AG04449 (cell line): ENCODE results near the gene CILP2.

ENCODE experiments used
- CTCF ChIA-PET: fragments of 350-600 bp; formaldehyde crosslinking; extraction: SDS; loops from one replicate; lab custom pipeline; 2021; ENCODE audit warnings: antibody characterized with exemption; lab: Yijun Ruan, JAX
- POLR2A ChIA-PET: fragments of 400-600, 350-600 bp; formaldehyde crosslinking; extraction: SDS; loops from one replicate; lab custom pipeline; 2020; ENCODE audit warnings: antibody characterized with exemption, inconsistent platforms; lab: Yijun Ruan, JAX
- DNase-seq: peaks from one replicate; pipeline ENCODE4 v3.0.0-alpha.2; 2010; ENCODE audit warnings: low read depth, low spot score
- H3K4me3 ChIP-seq: 2 replicates; pipeline ENCODE4 v1.5.1; 2011; ENCODE audit warnings: low read depth, mild to moderate bottlenecking, control low read depth, low read length
- CTCF ChIP-seq: IDR thresholded peaks from one replicate; pipeline ENCODE4 v1.5.1; 2011; ENCODE audit warnings: mild to moderate bottlenecking, moderate library complexity, low read length, control low read depth, inconsistent platforms; ENCODE audit not compliant: insufficient read depth; ENCODE audit errors: missing control alignments

CILP2 gene

GRCh38 chr19:19547674-19548336 is 9.7 kb downstream of the CILP2 start:
- no peak for DNase-seq
- no peak for TF ChIP-seq CTCF
- POLR2A ChIA-PET: no interaction called here
- CTCF ChIA-PET: interaction anchor here (0.6 to 11.6 kb wide), 4 partner anchors 8 to 97 kb away, joined by 3 to 142 read pairs (median 4); partner anchors contain the start of gene YJEFN3
- H3K4me3 ChIP-seq: no peak overlapping the region

- ChIA-PET POLR2A (interaction anchor here (1.0 kb wide), 1 partner anchor 17 kb away, joined by 3 read pairs; no protein-coding TSS in a partner anchor), CTCF (interaction anchor here (0.9 to 11.6 kb wide), 5 partner anchors 19 to 95 kb away, joined by 3 to 142 read pairs (median 25); partner anchors contain the start of genes GMIP and YJEFN3)
- no peak overlapping the region for H3K4me3 ChIP-seq
- TF ChIP-seq CTCF: no peak
- DNase-seq: no peak
Measured at GRCh38 chr19:19548915-19549759, 11.1 kb downstream of the CILP2 start.

GRCh38 chr19:19549804-19550464 is 11.9 kb downstream of the CILP2 start:
- POLR2A ChIA-PET: no interaction called here
- CTCF ChIA-PET: interaction anchor here (0.9 to 11.6 kb wide), 7 partner anchors 9 to 94 kb away, joined by 3 to 142 read pairs (median 25); partner anchors contain the start of genes GMIP and YJEFN3
- DNase-seq: no peak
- TF ChIP-seq CTCF: no peak
- H3K4me3 ChIP-seq: no peak overlapping the region

GRCh38 chr19:19550485-19550929 is 12.4 kb downstream of the CILP2 start:
- no peak overlapping the region for H3K4me3 ChIP-seq
- no peak for DNase-seq
- TF ChIP-seq CTCF: no peak
- ChIA-PET POLR2A (no interaction called here), CTCF (interaction anchor here (0.9 to 11.6 kb wide), 8 partner anchors 10 to 94 kb away, joined by 3 to 142 read pairs (median 16); partner anchors contain the start of genes GMIP, NDUFA13 and YJEFN3)

GRCh38 chr19:19550972-19551852 is 13.1 kb downstream of the CILP2 start:
- DNase-seq: no peak
- no peak overlapping the region for H3K4me3 ChIP-seq
- TF ChIP-seq CTCF: no peak
- ChIA-PET CTCF (interaction anchor here (0.8 to 11.6 kb wide), 11 partner anchors 10 to 93 kb away, joined by 3 to 142 read pairs (median 8); partner anchors contain the start of genes GMIP, NDUFA13 and YJEFN3), POLR2A (no interaction called here)
